ENCODE measurements around the gene GTPBP3. TPM values are rescaled to one million over a fixed set of nuclear protein-coding genes. Genes with fewer than 3 reads are reported as not detected.

Gene GTPBP3
- polyA plus RNA-seq, 12 donors = 6.7 to 22.0 (median 11.9) TPM; not detected in 1

GRCh38 chr19:17307876-17308377 lies 29.4 kb upstream of the GTPBP3 start:
- no peak for DNase-seq

- DNase-seq = peak; percentile 99
Measured at GRCh38 chr19:17309198-17309964, 28.0 kb upstream of the GTPBP3 start, which contains the start of gene DDA1. TSS of gene DDA1 (plus strand) at chr19:17309563. CDS start at chr19:17309655, 92 bp downstream.

GRCh38 chr19:17309965-17310461 lies 27.3 kb upstream of the GTPBP3 start:
- DNase-seq = no peak

- no peak for DNase-seq
Measured at GRCh38 chr19:17311455-17312188, 25.7 kb upstream of the GTPBP3 start.

GRCh38 chr19:17312189-17313113 lies 24.9 kb upstream of the GTPBP3 start:
- no peak for DNase-seq

GRCh38 chr19:17314007-17314593 lies 23.3 kb upstream of the GTPBP3 start:
- DNase-seq = no peak

- DNase-seq = no peak
Measured at GRCh38 chr19:17318966-17319365, 18.4 kb upstream of the GTPBP3 start.

GRCh38 chr19:17319473-17320238 lies 17.7 kb upstream of the GTPBP3 start:
- DNase-seq = no peak

GRCh38 chr19:17320435-17320834 lies 16.9 kb upstream of the GTPBP3 start:
- DNase-seq = no peak

GRCh38 chr19:17321655-17322489 lies 15.5 kb upstream of the GTPBP3 start:
- DNase-seq = no peak

GRCh38 chr19:17322854-17323253 lies 14.5 kb upstream of the GTPBP3 start:
- DNase-seq = no peak

GRCh38 chr19:17323300-17323963 lies 13.9 kb upstream of the GTPBP3 start:
- no peak for DNase-seq

- no peak for DNase-seq
Measured at GRCh38 chr19:17323964-17324332, 13.4 kb upstream of the GTPBP3 start.

GRCh38 chr19:17324357-17325114 lies 12.8 kb upstream of the GTPBP3 start:
- no peak for DNase-seq

- DNase-seq = no peak
Measured at GRCh38 chr19:17325133-17325532, 12.2 kb upstream of the GTPBP3 start.

- no peak for DNase-seq
Measured at GRCh38 chr19:17325881-17326594, 11.3 kb upstream of the GTPBP3 start.

GRCh38 chr19:17326595-17326966 lies 10.8 kb upstream of the GTPBP3 start:
- no peak for DNase-seq
